Activated CD4-positive, CD25-positive, alpha-beta regulatory T cell (primary cell): ENCODE results near the gene COL6A2.
"Not testable (repeated sequence)": the region's sequence is repeated elsewhere in the genome, so short reads cannot be mapped to it uniquely, and the experiment has no call there.

Source experiments
- DNase-seq, 4 experiments: peaks; one replicate each; lab custom pipeline; 2025; lab: John Stamatoyannopoulos, UW

Gene COL6A2

DNA sequence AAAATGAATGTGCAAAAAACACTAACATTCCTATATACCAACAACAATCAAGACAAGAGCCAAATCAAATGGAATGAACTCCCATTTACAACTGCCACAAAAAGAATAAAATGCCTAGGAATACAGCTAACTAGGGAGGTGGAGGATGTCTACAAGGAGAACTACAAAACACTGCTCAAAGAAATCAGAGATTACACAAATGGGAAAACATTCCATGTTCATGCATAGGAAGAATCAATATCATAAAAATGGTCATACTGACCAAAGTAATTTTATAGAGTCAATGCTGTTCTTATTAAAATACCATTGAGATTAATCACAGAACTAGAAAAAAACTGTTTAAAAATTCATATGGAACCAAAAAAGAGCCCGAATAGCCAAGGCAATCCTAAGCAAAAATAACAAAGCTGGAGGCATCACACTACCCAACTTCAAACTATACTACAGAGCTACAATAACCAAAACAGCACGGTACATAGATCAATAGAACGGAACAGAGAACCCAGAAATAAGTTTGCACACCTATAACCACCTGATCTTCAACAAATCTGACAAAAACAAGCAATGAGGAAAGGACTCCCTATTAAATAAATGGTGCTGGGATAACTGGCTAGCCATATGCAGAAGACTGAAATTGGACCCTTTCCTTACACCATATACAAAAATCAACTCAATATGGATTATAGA is 78.7 kb downstream of the COL6A2 start:
- not testable (repeated sequence) for DNase-seq

DNA sequence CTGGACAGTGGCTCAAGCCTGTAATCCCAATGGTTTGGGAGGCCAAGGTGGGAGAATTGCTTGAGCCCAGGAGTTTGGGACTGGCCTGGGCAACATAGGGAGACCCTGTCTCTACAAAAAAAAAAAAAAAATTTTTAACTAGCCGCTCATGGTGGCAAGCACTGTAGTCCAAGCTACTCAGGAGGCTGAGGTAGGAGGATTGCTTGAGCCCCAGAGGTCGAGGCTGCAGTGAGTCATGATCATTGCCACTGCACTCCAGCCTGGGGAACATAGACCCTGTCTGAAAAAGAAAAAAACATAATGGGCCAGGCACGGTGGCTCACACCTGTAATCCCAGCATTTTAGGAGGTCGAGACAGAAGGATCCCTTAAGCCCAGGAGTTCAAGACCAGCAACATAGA is 81.0 kb downstream of the COL6A2 start:
- DNase-seq = no peak
